ENCODE data around the gene ZFHX3.

GRCh38 chr16:73028263-73028662 is 19.7 kb downstream of the ZFHX3 start:
- TF ChIP-seq POLR2AphosphoS5 (IDR thresholded peaks at IDR 0.05; ENCODE audit: borderline replicate concordance, low read depth, low read length) (no peak), EZH2 (IDR thresholded peaks at IDR 0.05) (no peak), FOXP2 (optimal IDR thresholded peaks at IDR 0.05; ENCODE audit: control extremely low read depth, extremely low read length, insufficient read depth) (no peak)

Data from SK-N-MC (cell line).